ENCODE data around the gene AEBP1.

AEBP1 gene

GRCh38 chr7:44095781-44096180 is 8.4 kb upstream of the AEBP1 start:
- H3K4me3 ChIP-seq (replicated peaks in 1 of 2; ENCODE audit: low read depth in 2 of 2, low read length in 2 of 2) = no peak overlapping the region
- DNase-seq (ENCODE audit: low read depth in 2 of 2) = no peak
- no peak for TF ChIP-seq CTCF (IDR thresholded peaks at IDR 0.05; ENCODE audit: low read depth, low read length)

DNA sequence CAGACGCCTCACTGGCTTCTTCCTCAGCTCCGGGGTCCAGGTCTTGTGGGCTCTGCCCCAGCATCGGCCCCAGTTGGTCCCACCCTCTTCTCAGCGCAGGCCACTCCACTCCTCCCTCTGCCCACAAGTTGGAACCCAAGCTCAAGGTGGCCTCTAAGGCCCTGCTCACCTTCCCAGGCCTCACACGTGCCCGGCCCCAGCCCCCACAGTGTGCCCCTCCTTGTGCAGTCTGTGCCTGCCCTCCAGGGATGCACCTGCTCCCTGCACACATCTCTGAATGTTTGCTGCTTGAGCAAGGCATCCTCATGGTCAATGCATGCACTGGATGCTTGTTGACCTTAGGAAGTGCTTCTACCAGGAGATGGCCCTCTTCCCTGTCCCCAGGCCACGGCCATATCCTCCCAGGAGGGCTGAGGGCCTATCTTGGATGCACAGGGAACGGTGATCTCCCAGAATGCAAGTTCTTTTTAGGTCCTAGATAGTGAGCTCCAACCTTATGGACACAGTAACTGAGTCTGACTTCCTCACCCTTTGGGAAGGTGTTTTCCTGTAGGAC is 7.7 kb upstream of the AEBP1 start:
- no peak for TF ChIP-seq CTCF (IDR thresholded peaks at IDR 0.05; ENCODE audit: low read depth, low read length)
- DNase-seq (ENCODE audit: low read depth in 2 of 2) = no peak
- H3K4me3 ChIP-seq (replicated peaks in 1 of 2; ENCODE audit: low read depth in 2 of 2, low read length in 2 of 2) = no peak overlapping the region

GRCh38 chr7:44097064-44097932 is 6.8 kb upstream of the AEBP1 start:
- DNase-seq (ENCODE audit: low read depth in 2 of 2) = no peak
- no peak for TF ChIP-seq CTCF (IDR thresholded peaks at IDR 0.05; ENCODE audit: low read depth, low read length)
- no peak overlapping the region for H3K4me3 ChIP-seq (replicated peaks in 1 of 2; ENCODE audit: low read depth in 2 of 2, low read length in 2 of 2)

- H3K4me3 ChIP-seq (replicated peaks in 1 of 2; ENCODE audit: low read depth in 2 of 2, low read length in 2 of 2) = no peak overlapping the region
- TF ChIP-seq CTCF (IDR thresholded peaks at IDR 0.05; ENCODE audit: low read depth, low read length) = no peak
- no peak for DNase-seq (ENCODE audit: low read depth in 2 of 2)
Measured at GRCh38 chr7:44098092-44099068, 5.8 kb upstream of the AEBP1 start.

GRCh38 chr7:44099669-44100068 is 4.5 kb upstream of the AEBP1 start:
- DNase-seq (ENCODE audit: low read depth in 2 of 2) = no peak
- TF ChIP-seq CTCF (IDR thresholded peaks at IDR 0.05; ENCODE audit: low read depth, low read length) = no peak

GRCh38 chr7:44100458-44101302 is 3.5 kb upstream of the AEBP1 start:
- no peak for TF ChIP-seq CTCF (IDR thresholded peaks at IDR 0.05; ENCODE audit: low read depth, low read length)
- peak; percentile 50 to 88 for DNase-seq (ENCODE audit: low read depth in 2 of 2)
- no peak overlapping the region for H3K4me3 ChIP-seq (replicated peaks in 1 of 2; ENCODE audit: low read depth in 2 of 2, low read length in 2 of 2)

More at GRCh38 chr7:44099669-44100068, 4.5 kb upstream of the AEBP1 start:
- no peak overlapping the region for H3K4me3 ChIP-seq (replicated peaks in 1 of 2; ENCODE audit: low read depth in 2 of 2, low read length in 2 of 2)

Data from cardiac fibroblast (primary cell).